HCT116 (cell line): ENCODE data around the gene POLA2. TPM values are rescaled to one million over a fixed set of nuclear protein-coding genes. Genes with fewer than 3 reads are reported as not detected.

Source experiments
- ATAC-seq: fragments of 200-7000 bp; cut with Tn5 transposase; 2 replicates; pipeline ENCODE4 v1.9.1; 2020; ENCODE audit warnings: mild to moderate bottlenecking, moderate library complexity
- BruUV-seq: library from RNA; stranded (reverse); fragments of 400-500 nt; replicated peaks from 2 replicates; lab custom pipeline; 2021; lab: Mats Ljungman, UMichigan
- CTCF ChIA-PET: fragments of 300-600 bp; sonication (Branson Sonifier 250); formaldehyde crosslinking; loops from one replicate; lab custom pipeline; 2021; ENCODE audit warnings: antibody characterized with exemption; lab: Charles Lee
- POLR2A ChIA-PET: fragments of 300-600, 350-600 bp; sonication (Branson Sonifier 250); formaldehyde crosslinking; loops from one replicate; lab custom pipeline; 2021; ENCODE audit warnings: antibody characterized with exemption; lab: Charles Lee
- RAD21 ChIA-PET, 2 experiments: fragments of 300-600 bp; sonication (Branson Sonifier 250); formaldehyde crosslinking; loops; one replicate each; lab custom pipeline; 2023; ENCODE audit warnings: low total read pairs in 2 of 2; ENCODE audit not compliant: uncharacterized antibody in 2 of 2, unreplicated experiment in 2 of 2, low non-redundant PET in 1 of 2; lab: Charles Lee
- DNase-seq: peaks from one replicate; pipeline ENCODE4 v3.0.0-alpha.2; 2010; ENCODE audit warnings: low read depth, low spot score
- H2AFZ ChIP-seq: fragments of 200-600 bp; shearing (Covaris generic), sonication (generic); 2 replicates; pipeline ENCODE4 v1.6.1; 2017; ENCODE audit warnings: low read depth, mixed run types, mixed read lengths, antibody characterized with exemption, low read length; ENCODE audit not compliant: poor library complexity, severe bottlenecking
- H3K27ac ChIP-seq: 2 replicates; pipeline ENCODE4 v1.5.1; 2012; ENCODE audit warnings: low read depth, low read length
- H3K27me3 ChIP-seq: fragments of 200-600 bp; sonication (generic); 2 replicates; pipeline ENCODE4 v1.6.1; 2016; ENCODE audit warnings: mixed run types, low read length, mixed read lengths; ENCODE audit not compliant: insufficient read depth
- H3K36me3 ChIP-seq, 2 experiments: fragments of 200-500 bp in 1 of 2; fragments of 200-600 bp in 1 of 2; sonication (Bioruptor generic) in 1 of 2; sonication (generic) in 1 of 2; 2 replicates each; pipeline versions ENCODE4 v1.5.1 to v1.6.1; 2014 to 2016; ENCODE audit warnings: low read length in 2 of 2, inconsistent platforms in 1 of 2, mixed read lengths in 1 of 2, mixed run types in 1 of 2; ENCODE audit not compliant: insufficient read depth in 2 of 2, control insufficient read depth in 1 of 2
- H3K4me1 ChIP-seq, 2 experiments: fragments of 200-600 bp in 1 of 2; sonication (generic) in 1 of 2; 2 replicates each; pipeline versions ENCODE4 v1.5.1 to v1.6.1; 2012 to 2017; ENCODE audit warnings: low read length in 2 of 2, inconsistent platforms in 1 of 2, mild to moderate bottlenecking in 1 of 2, mixed read lengths in 1 of 2, mixed run types in 1 of 2, moderate library complexity in 1 of 2; ENCODE audit not compliant: insufficient read depth in 2 of 2, control insufficient read depth in 1 of 2
- H3K4me2 ChIP-seq: fragments of 200-600 bp; sonication (generic); 2 replicates; pipeline ENCODE4 v1.6.1; 2017; ENCODE audit warnings: mixed run types, low read length, mixed read lengths
- H3K4me3 ChIP-seq, 2 experiments: fragments of 200-600 bp in 1 of 2; sonication (generic) in 1 of 2; replicated peaks in 1 of 2; 2 replicates each; pipeline ENCODE4 v1.5.1; 2011 to 2016; ENCODE audit warnings: low read length in 2 of 2, control low read depth in 1 of 2, low read depth in 1 of 2, mild to moderate bottlenecking in 1 of 2, mixed read lengths in 1 of 2, mixed run types in 1 of 2
- H3K79me2 ChIP-seq: fragments of 200-600 bp; sonication (generic); 2 replicates; pipeline ENCODE4 v1.6.1; 2017; ENCODE audit warnings: mild to moderate bottlenecking, mixed run types, low read length, moderate library complexity, mixed read lengths; ENCODE audit not compliant: insufficient read depth
- H3K9ac ChIP-seq: fragments of 200-600 bp; sonication (generic); 2 replicates; pipeline ENCODE4 v1.6.1; 2016; ENCODE audit warnings: low read length, mixed read lengths
- H3K9me2 ChIP-seq: fragments of 200-600 bp; sonication (generic), shearing (Covaris generic); 2 replicates; pipeline ENCODE4 v1.6.1; 2017; ENCODE audit warnings: mixed run types, mild to moderate bottlenecking, moderate library complexity; ENCODE audit not compliant: insufficient read depth
- H3K9me3 ChIP-seq, 2 experiments: fragments of 200-500 bp in 1 of 2; fragments of 200-600 bp in 1 of 2; sonication (Bioruptor generic) in 1 of 2; sonication (generic) in 1 of 2; 2 replicates each; pipeline ENCODE4 v1.6.1; 2014 to 2017; ENCODE audit warnings: low read length in 2 of 2, mixed read lengths in 2 of 2, inconsistent platforms in 1 of 2, low read depth in 1 of 2, mild to moderate bottlenecking in 1 of 2, mixed run types in 1 of 2, moderate library complexity in 1 of 2; ENCODE audit not compliant: control insufficient read depth in 1 of 2, insufficient read depth in 1 of 2
- H4K20me1 ChIP-seq: fragments of 200-600 bp; sonication (generic), shearing (Covaris generic); 2 replicates; pipeline ENCODE4 v1.6.1; 2017; ENCODE audit warnings: mixed run types, mild to moderate bottlenecking, moderate library complexity; ENCODE audit not compliant: insufficient read depth
- CBX3 ChIP-seq: IDR thresholded peaks from 2 replicates; pipeline ENCODE4 v1.6.1; 2012; ENCODE audit warnings: low read depth
- CEBPB ChIP-seq: IDR thresholded peaks from 2 replicates; pipeline ENCODE4 v1.6.1; 2012; ENCODE audit warnings: low read depth
- EGR1 ChIP-seq: IDR thresholded peaks from 2 replicates; pipeline ENCODE4 v1.6.1; 2012; ENCODE audit warnings: low read depth
- ELF1 ChIP-seq: IDR thresholded peaks from 2 replicates; pipeline ENCODE4 v1.6.1; 2012; ENCODE audit warnings: low read depth, borderline replicate concordance
- EZH2 ChIP-seq: fragments of 200-600 bp; sonication (generic); IDR thresholded peaks from 2 replicates; pipeline ENCODE4 v1.6.1; 2017; ENCODE audit warnings: antibody characterized with exemption, mixed run types
- EZH2phosphoT487 ChIP-seq: fragments of 200-600 bp; IDR thresholded peaks from 2 replicates; pipeline ENCODE4 v1.6.1; 2018; ENCODE audit warnings: antibody characterized with exemption, borderline replicate concordance
- FOSL1 ChIP-seq: IDR thresholded peaks from 2 replicates; pipeline ENCODE4 v1.6.1; 2012; ENCODE audit warnings: low read depth
- JUND ChIP-seq: IDR thresholded peaks from 2 replicates; pipeline ENCODE4 v1.6.1; 2012
- POLR2A ChIP-seq: IDR thresholded peaks from 2 replicates; pipeline ENCODE4 v1.7.0; 2011; ENCODE audit warnings: borderline replicate concordance; ENCODE audit not compliant: insufficient read depth, insufficient read length; ENCODE audit errors: extremely low read depth
- POLR2AphosphoS5 ChIP-seq: IDR thresholded peaks from 2 replicates; pipeline ENCODE4 v1.6.1; 2011; ENCODE audit warnings: mild to moderate bottlenecking, low read depth, low read length, moderate library complexity
- RAD21 ChIP-seq: IDR thresholded peaks from 2 replicates; pipeline ENCODE4 v1.6.1; 2012; ENCODE audit warnings: low read depth, mild to moderate bottlenecking
- SIN3A ChIP-seq: IDR thresholded peaks from 2 replicates; pipeline ENCODE4 v1.6.1; 2012; ENCODE audit warnings: low read depth
- SRF ChIP-seq: IDR thresholded peaks from 2 replicates; pipeline ENCODE4 v1.6.1; 2012; ENCODE audit warnings: low read depth
- YY1 ChIP-seq: IDR thresholded peaks from 2 replicates; pipeline ENCODE4 v1.6.1; 2011; ENCODE audit warnings: low read length, low read depth, moderate library complexity, mild to moderate bottlenecking; ENCODE audit not compliant: insufficient replicate concordance; ENCODE audit errors: extremely low read depth
- ZFX ChIP-seq: fragments of 450-650 bp; IDR thresholded peaks from 2 replicates; pipeline ENCODE4 v1.6.1; 2017
- ZNF274 ChIP-seq: fragments of 200-500 bp; sonication (Bioruptor generic); IDR thresholded peaks from 2 replicates; pipeline ENCODE4 v1.6.1; 2014; ENCODE audit warnings: mild to moderate bottlenecking, low read depth, low read length, inconsistent platforms
- intact Hi-C: fragments of 100-400 bp; cut with micrococcal nuclease; formaldehyde crosslinking; loops from 2 replicates; pipeline ENCODE4 v1.10.0; 2022
- total RNA-seq: library from RNA; stranded (reverse); gene quantifications from one replicate; pipeline ENCODE4 v1.2.1, GENCODE V29; 2021; ENCODE audit not compliant: unreplicated experiment
- TF ChIP-seq, protein P1 (sequence below): IDR thresholded peaks from 2 replicates; pipeline ENCODE4 v1.6.1; 2012
- TF ChIP-seq, protein P2 (sequence below): IDR thresholded peaks from 2 replicates; pipeline ENCODE4 v1.6.1; 2011; ENCODE audit warnings: mild to moderate bottlenecking, low read length, moderate library complexity; ENCODE audit not compliant: insufficient replicate concordance; ENCODE audit errors: extremely low read depth
- TF ChIP-seq, protein P3 (sequence below), 3 experiments: fragments of 200-600 bp in 1 of 3; sonication (generic) in 1 of 3; IDR thresholded peaks in 2 of 3; conservative IDR thresholded peaks in 1 of 3; 2 replicates each; pipeline ENCODE4 v1.5.1; 2012 to 2017; ENCODE audit warnings: low read depth in 2 of 3, low read length in 2 of 3, antibody characterized with exemption in 1 of 3, borderline replicate concordance in 1 of 3, control low read depth in 1 of 3, mild to moderate bottlenecking in 1 of 3, mixed read lengths in 1 of 3, mixed run types in 1 of 3, moderate library complexity in 1 of 3; ENCODE audit not compliant: insufficient read depth in 1 of 3

Gene POLA2
- total RNA-seq, 1 experiment from 2014 or later, result 20.0 TPM

DNA sequence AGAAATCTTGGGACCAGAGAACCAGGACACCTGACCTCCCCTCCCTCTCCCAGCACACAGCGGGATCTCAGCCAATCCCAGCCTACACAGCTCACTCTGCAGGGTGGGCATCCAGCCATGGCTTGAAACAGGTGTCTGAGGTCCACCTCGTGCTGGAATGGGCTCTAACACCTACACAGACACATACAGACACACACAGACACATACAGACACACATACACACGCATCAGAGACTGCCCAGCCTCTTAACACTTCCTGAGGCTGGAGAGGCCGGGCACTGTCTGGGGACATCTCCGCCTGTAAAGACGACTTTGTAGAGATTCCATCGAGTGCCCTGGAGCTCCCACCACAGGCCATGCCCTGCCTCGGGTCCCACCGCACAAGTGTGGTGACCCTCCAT, 43.3 kb upstream of the POLA2 start:
- ChIA-PET POLR2A (no interaction called here), CTCF (no interaction called here), RAD21 (no interaction called here)
- no peak overlapping the region for H3K4me3 ChIP-seq
- H3K9me2 ChIP-seq, result no peaks in the 10 kb centered on the region
- no peak overlapping the region for H3K9ac ChIP-seq
- H3K27ac ChIP-seq, result no peak overlapping the region
- H4K20me1 ChIP-seq, result no peaks in the 10 kb centered on the region
- H3K36me3 ChIP-seq, result no peaks in the 10 kb centered on the region
- TF ChIP-seq CBX3, result no peak
- TF ChIP-seq, protein P1, sequence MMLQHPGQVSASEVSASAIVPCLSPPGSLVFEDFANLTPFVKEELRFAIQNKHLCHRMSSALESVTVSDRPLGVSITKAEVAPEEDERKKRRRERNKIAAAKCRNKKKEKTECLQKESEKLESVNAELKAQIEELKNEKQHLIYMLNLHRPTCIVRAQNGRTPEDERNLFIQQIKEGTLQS, result no peak
- TF ChIP-seq YY1, result no peak
- no peak for TF ChIP-seq FOSL1
- no peak for TF ChIP-seq ZFX
- TF ChIP-seq JUND, result no peak
- TF ChIP-seq SIN3A, result no peak
- TF ChIP-seq POLR2AphosphoS5, result no peak
- no peaks in the 10 kb centered on the region for H3K9me3 ChIP-seq
- DNase-seq, result no peak
- no peaks in the 10 kb centered on the region for H3K79me2 ChIP-seq
- H2AFZ ChIP-seq, result no peak overlapping the region
- no peak overlapping the region for H3K4me2 ChIP-seq
- intact Hi-C loops, result no loop called here
- no peak for ATAC-seq
- H3K4me1 ChIP-seq, result peaks cover 0 to 8% of the 10 kb centered on the region in 2 experiments; a peak in 1 of 4 replicates
- BruUV-seq, result no TSS peak
- H3K27me3 ChIP-seq, result no peaks in the 10 kb centered on the region

DNA sequence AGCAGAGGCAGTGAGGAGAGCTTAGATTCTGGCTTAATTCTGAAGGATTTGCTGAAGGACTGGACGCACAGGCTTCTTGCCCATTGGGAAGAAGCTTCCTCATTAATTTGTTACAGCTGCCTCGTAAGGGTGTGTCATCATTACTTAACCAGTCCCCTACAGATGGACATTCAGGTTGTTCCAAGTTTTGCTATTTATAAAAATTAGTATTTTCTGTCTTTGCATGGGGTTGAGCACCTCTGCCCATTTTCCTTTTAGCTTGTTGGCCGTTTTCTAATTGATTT, 41.9 kb upstream of the POLA2 start:
- ATAC-seq, result no peak
- TF ChIP-seq FOSL1 (no peak), ELF1 (no peak), ZNF274 (no peak), SRF (no peak), RAD21 (no peak), CBX3 (no peak), JUND (no peak), EZH2phosphoT487 (no peak), EZH2 (no peak), ZFX (no peak), POLR2A (no peak), YY1 (no peak), CEBPB (no peak), POLR2AphosphoS5 (no peak), EGR1 (no peak)
- TF ChIP-seq, protein P2, sequence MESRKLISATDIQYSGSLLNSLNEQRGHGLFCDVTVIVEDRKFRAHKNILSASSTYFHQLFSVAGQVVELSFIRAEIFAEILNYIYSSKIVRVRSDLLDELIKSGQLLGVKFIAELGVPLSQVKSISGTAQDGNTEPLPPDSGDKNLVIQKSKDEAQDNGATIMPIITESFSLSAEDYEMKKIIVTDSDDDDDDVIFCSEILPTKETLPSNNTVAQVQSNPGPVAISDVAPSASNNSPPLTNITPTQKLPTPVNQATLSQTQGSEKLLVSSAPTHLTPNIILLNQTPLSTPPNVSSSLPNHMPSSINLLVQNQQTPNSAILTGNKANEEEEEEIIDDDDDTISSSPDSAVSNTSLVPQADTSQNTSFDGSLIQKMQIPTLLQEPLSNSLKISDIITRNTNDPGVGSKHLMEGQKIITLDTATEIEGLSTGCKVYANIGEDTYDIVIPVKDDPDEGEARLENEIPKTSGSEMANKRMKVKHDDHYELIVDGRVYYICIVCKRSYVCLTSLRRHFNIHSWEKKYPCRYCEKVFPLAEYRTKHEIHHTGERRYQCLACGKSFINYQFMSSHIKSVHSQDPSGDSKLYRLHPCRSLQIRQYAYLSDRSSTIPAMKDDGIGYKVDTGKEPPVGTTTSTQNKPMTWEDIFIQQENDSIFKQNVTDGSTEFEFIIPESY, result no peak
- TF ChIP-seq, protein P3, sequence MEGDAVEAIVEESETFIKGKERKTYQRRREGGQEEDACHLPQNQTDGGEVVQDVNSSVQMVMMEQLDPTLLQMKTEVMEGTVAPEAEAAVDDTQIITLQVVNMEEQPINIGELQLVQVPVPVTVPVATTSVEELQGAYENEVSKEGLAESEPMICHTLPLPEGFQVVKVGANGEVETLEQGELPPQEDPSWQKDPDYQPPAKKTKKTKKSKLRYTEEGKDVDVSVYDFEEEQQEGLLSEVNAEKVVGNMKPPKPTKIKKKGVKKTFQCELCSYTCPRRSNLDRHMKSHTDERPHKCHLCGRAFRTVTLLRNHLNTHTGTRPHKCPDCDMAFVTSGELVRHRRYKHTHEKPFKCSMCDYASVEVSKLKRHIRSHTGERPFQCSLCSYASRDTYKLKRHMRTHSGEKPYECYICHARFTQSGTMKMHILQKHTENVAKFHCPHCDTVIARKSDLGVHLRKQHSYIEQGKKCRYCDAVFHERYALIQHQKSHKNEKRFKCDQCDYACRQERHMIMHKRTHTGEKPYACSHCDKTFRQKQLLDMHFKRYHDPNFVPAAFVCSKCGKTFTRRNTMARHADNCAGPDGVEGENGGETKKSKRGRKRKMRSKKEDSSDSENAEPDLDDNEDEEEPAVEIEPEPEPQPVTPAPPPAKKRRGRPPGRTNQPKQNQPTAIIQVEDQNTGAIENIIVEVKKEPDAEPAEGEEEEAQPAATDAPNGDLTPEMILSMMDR (IDR thresholded peaks at IDR 0.05 in 2 of 3, conservative IDR thresholded peaks at IDR 0.05 in 1 of 3; ENCODE audit: borderline replicate concordance in 1 of 3, insufficient read depth in 1 of 3, low read depth in 2 of 3, low read length in 2 of 3), result no peak

More for the DNA sequence above, 41.9 kb upstream of the POLA2 start:
- H3K27me3 ChIP-seq, result no peaks in the 10 kb centered on the region
- H4K20me1 ChIP-seq, result no peaks in the 10 kb centered on the region
- CTCF ChIA-PET, result no interaction called here
- RAD21 ChIA-PET, result no interaction called here
- H3K27ac ChIP-seq, result no peak overlapping the region
- BruUV-seq, result no TSS peak
- no peaks in the 10 kb centered on the region for H3K79me2 ChIP-seq
- POLR2A ChIA-PET, result interaction anchor here (0.9 kb wide), 1 partner anchor 85 kb away, joined by 3 read pairs; no protein-coding TSS in a partner anchor
- H3K36me3 ChIP-seq, result no peaks in the 10 kb centered on the region
- no peak overlapping the region for H3K4me2 ChIP-seq
- H3K9ac ChIP-seq, result no peak overlapping the region
- intact Hi-C loops, result no loop called here
- no peak overlapping the region for H3K4me3 ChIP-seq
- no peak for DNase-seq
- H3K9me2 ChIP-seq, result no peaks in the 10 kb centered on the region
- no peak overlapping the region for H2AFZ ChIP-seq
- peaks cover 3 to 13% of the 10 kb centered on the region in 2 experiments for H3K4me1 ChIP-seq
- H3K9me3 ChIP-seq, result no peaks in the 10 kb centered on the region
